ENCODE measurements around the gene CDH4.

The CDH4 gene

GRCh38 chr20:61629602-61630390, 377.7 kb downstream of the CDH4 start:
- DNase-seq (ENCODE audit: low read depth in 2 of 2) = no peak

DNA sequence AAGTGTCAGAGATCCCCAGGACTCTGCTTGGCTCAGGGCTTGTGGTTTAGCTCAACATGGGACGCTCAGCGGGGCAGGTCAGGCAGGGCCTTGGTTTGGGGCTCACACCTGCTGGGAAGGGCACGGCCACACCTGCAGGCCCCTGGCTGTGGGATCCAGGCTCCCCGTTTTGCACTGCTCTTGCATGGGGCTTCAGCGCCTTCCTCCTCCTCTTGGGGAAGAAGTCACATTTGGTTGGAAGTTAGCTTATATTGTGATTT, 378.3 kb downstream of the CDH4 start:
- no peak for DNase-seq (ENCODE audit: low read depth in 2 of 2)

DNA sequence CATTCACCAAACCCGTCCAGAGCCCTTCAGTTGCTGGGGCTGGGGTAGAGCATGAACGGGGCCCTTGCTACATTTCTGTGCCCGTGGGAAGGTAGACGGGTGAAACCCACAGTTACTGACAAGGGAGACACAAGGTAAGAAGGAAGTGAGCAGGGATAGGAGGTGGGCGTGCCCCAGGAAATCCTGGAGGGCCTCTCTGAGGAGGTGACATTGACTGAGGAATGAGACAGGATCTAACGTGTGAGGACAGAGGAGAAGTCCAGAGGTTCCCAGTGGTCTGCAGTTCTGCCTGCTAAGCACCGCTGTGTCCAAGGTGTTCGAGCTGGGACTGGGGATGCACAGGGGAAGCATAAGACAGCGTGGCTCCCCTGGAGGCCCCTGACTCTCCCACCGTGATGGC, 378.8 kb downstream of the CDH4 start:
- no peak for DNase-seq (ENCODE audit: low read depth in 2 of 2)

- DNase-seq (ENCODE audit: low read depth in 2 of 2) = no peak
Measured at GRCh38 chr20:61631751-61632150, 379.7 kb downstream of the CDH4 start.

- DNase-seq (ENCODE audit: low read depth in 2 of 2) = no peak
Measured at GRCh38 chr20:61633004-61633403, 380.9 kb downstream of the CDH4 start.

DNA sequence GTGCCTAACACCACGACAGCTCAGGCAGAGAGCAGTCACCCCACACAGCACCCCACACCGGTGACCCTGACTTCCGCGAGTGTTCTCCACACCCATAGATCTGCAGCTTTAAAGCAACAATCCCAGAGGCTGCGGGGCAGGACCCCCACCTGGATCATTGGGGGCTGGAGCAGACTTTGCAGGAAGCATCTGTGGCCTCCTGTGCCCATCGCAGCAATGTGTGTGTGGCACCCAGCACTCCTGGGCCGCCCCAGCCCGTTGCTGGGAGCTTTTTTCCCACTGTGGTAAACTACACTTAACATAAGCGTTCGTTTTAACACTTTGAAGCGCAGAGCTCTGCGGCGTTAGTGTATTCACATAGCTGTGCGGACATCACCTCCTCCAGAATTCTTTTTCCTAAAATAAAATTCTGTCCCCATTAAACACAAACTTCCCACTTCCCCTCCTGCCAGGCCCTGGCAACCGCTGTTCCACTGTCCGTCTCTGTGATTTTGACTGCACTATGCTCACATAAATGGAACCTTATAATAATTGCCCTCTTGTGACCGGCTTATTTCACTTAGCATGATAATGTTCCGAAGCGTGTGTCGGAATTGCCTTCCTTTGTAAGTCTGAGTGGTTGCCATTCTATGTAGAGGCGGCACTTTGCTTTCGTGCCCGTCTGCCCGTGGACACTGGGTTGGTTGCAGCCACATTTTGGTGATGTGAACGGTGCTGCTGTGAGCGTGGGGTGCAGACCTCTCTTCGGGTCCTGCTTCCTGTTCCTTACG, 382.5 kb downstream of the CDH4 start:
- no peak for DNase-seq (ENCODE audit: low read depth in 2 of 2)

GRCh38 chr20:61635721-61636455, 383.8 kb downstream of the CDH4 start:
- DNase-seq (ENCODE audit: low read depth in 2 of 2) = no peak

- no peak for DNase-seq (ENCODE audit: low read depth in 2 of 2)
Measured at GRCh38 chr20:61636531-61637116, 384.6 kb downstream of the CDH4 start.

DNA sequence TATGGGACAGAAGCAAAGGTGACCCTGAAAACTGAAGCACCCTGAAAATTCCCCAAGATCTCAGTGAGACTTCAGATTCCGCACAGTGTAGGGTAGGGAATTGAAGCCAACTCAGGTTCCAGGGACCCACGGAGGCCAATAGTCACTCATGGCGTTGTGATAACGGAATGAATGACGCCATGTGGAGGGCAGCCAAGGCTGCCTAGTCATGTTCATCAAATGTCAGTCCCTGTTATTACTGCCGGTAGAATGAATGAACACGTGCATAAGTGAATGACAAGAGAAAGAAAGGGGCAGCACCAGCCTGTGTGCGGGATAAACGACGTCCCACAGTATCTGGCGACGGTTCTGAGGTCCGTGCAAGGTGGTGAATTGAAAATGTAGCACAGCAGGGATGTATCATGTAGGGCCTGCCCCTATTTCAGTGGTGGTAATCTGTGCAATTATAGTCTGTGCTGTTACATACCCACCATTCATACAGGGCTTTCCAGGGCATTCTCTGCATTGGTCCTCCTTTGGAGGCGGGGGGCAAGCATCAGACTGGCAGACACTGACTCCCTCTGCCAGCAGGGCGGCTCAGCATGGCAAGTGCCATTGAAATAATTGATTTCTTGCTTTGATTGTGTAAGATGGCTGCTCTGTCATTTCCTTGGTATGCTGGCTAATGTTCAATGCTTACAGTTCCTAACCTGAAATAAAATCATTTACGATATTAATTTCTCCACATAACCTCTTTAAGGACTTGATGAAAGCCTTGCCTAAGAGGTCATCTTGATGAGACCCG, 386.9 kb downstream of the CDH4 start:
- DNase-seq (ENCODE audit: low read depth in 2 of 2) = no peak

GRCh38 chr20:61640131-61640870, 388.2 kb downstream of the CDH4 start:
- no peak for DNase-seq (ENCODE audit: low read depth in 2 of 2)

GRCh38 chr20:61640871-61641245, 388.8 kb downstream of the CDH4 start:
- DNase-seq (ENCODE audit: low read depth in 2 of 2) = no peak

DNA sequence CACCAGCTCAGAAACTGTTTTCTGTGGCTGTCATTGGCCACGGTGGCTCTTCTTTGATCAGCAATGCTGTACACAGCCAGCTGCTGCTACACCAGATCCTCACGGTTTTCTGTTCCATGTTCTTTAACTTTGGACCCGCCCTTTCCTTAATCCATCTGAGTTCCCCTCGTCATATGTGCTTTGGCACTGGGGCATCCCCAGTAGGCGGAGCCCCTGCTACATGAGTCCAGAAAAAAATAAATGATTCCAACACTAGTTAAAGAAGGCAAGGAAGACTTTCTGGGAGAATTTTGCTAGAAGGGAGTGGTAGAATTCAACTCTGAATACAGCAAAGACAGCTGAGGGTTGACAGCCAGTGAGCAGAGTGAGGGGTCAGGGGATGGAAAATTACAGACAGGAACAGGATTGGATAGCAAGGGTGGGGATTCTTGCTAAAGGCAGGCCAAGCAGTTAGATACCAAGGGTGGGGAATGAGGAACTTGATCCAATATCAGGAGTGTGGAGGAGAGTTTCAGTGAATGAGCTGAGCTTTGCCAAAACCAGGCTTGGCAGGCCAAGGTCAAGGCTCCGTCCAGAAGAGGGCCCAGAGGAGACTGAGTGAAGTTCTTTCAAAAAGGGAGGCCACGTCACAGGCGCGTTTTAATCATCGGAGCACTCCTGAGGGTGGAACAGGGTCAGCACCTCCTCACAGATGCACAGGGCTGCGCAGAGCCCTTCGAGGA, 391.8 kb downstream of the CDH4 start:
- DNase-seq (ENCODE audit: low read depth in 2 of 2) = no peak

DNA sequence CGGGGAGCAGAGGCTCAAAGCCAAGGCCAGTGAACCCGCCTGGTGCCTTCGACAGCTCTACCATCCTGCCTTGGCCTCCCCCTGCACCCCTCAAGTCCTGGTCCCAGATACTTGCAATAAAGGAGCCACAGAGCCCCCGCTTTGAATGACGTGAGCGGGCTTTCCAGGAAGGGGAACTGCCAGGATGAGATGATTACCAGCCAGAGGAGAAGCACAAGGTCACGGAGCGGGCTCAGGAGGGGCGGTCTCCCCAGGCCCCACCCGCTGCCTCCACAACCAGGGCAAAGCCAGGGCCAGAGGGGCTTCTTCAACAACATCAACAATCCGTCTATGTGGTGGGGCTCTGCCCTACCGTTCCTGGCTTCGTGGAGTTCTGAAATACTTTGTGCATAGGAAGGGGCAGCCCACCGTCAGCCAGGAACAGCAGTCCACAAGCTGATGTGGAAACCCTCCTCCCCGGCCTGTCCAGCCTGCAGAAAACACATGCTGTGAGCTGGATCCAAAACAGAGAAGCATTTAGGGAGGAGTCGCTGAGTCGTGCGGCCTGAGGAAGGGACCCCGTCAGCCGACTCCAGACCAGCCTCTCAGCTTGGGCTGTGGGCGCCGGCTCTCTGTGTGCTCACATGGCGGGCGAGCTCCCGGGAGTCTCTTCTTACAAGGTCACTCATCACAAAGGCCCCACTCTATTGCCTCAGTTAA, 392.5 kb downstream of the CDH4 start:
- no peak for DNase-seq (ENCODE audit: low read depth in 2 of 2)

- DNase-seq (ENCODE audit: low read depth in 2 of 2) = no peak
Measured at GRCh38 chr20:61645732-61646131, 393.7 kb downstream of the CDH4 start.

GRCh38 chr20:61646453-61646852, 394.4 kb downstream of the CDH4 start:
- no peak for DNase-seq (ENCODE audit: low read depth in 2 of 2)

GRCh38 chr20:61646986-61647385, 394.9 kb downstream of the CDH4 start:
- no peak for DNase-seq (ENCODE audit: low read depth in 2 of 2)

- no peak for DNase-seq (ENCODE audit: low read depth in 2 of 2)
Measured at GRCh38 chr20:61647702-61648101, 395.6 kb downstream of the CDH4 start.

GRCh38 chr20:61649105-61649859, 397.2 kb downstream of the CDH4 start:
- DNase-seq (ENCODE audit: low read depth in 2 of 2) = no peak

DNA sequence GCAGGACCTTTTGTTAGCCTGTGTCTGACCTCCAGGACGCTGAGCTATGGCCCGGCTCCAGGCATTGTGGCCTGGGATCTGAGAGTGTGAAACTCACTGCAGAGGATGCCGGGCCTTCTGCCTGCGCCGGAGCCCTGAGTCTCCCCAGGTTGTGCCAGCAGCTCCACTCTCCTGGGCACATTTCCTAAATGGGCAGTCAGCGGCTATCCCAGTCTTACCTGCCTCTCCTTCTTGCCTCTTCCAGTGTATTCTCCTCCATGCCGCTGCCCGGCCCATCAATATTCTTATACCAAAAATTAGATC, 397.8 kb downstream of the CDH4 start:
- DNase-seq (ENCODE audit: low read depth in 2 of 2) = no peak
